LNCaP clone FGC (cell line): ENCODE results near the gene TPSAB1.
"Not testable (repeated sequence)": the region's sequence is repeated elsewhere in the genome, so short reads cannot be mapped to it uniquely, and the experiment has no call there.

Source experiments
- DNase-seq: peaks from one replicate; pipeline ENCODE4 v3.0.0-alpha.2; 2011; ENCODE audit warnings: low read depth
- H3K4me3 ChIP-seq: 2 replicates; pipeline ENCODE4 v1.5.1; 2011; ENCODE audit warnings: mild to moderate bottlenecking, low read depth, low read length, control low read depth
- TF ChIP-seq, protein P1 (sequence below): IDR thresholded peaks from 2 replicates; pipeline ENCODE4 v1.5.1; 2012; ENCODE audit warnings: mild to moderate bottlenecking; ENCODE audit not compliant: control insufficient read depth, insufficient read depth; ENCODE audit errors: extremely low read depth

Gene TPSAB1

DNA sequence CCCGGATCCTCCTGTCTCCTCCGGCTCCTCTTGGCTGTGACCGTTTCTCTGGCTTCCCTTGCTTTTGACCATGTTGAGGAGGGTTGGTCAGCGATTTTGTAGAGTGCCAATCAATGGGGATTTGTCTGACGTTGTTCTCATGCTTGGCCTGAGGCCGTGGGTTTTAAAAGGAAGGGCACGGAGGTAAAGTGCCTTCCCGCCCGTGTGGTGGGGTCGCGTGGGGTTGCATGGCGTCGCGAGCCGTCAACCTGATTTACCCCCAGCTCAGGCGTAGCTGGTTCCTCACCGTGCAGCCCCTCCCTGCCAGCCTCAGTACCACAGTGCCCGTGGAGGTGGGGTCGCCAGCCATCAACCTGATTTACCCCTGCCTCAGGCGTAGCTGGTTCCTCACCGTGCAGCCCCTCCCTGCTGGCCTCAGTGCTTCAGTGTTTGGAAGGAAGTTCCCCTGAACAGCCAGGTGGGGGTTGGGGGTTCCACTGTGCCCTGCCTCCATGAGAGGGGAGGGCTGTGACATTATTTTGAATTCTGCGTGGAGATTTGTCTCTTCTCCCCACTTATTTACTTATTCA is 5.0 kb downstream of the TPSAB1 start:
- no peak for DNase-seq
- H3K4me3 ChIP-seq, result no peak overlapping the region
- TF ChIP-seq, protein P1, sequence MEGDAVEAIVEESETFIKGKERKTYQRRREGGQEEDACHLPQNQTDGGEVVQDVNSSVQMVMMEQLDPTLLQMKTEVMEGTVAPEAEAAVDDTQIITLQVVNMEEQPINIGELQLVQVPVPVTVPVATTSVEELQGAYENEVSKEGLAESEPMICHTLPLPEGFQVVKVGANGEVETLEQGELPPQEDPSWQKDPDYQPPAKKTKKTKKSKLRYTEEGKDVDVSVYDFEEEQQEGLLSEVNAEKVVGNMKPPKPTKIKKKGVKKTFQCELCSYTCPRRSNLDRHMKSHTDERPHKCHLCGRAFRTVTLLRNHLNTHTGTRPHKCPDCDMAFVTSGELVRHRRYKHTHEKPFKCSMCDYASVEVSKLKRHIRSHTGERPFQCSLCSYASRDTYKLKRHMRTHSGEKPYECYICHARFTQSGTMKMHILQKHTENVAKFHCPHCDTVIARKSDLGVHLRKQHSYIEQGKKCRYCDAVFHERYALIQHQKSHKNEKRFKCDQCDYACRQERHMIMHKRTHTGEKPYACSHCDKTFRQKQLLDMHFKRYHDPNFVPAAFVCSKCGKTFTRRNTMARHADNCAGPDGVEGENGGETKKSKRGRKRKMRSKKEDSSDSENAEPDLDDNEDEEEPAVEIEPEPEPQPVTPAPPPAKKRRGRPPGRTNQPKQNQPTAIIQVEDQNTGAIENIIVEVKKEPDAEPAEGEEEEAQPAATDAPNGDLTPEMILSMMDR, result no peak

DNA sequence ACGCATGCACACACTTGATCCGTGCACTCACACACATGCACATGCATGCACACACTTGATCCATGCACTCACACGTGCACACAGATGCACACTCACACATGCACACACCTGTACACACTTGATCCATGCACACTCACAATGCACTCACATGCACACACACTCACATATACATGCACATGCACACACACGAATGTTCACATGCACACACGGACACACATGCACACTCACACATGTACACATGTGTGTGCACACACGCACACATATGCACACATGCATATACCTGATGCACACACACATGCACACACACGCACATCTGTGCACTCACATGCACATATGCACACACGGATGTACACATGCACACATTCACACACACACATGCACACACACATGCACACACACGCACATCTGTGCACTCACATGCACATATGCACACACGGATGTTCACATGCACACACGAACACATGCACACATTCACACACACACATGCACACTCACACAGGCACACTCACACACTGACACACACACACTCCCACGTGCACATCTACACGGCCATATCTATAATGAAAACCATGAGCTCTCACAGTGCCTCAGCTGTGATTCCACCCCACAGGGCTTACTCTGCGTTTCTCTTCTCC is 7.5 kb downstream of the TPSAB1 start:
- DNase-seq, H3K4me3 ChIP-seq: not testable (repeated sequence)

DNA sequence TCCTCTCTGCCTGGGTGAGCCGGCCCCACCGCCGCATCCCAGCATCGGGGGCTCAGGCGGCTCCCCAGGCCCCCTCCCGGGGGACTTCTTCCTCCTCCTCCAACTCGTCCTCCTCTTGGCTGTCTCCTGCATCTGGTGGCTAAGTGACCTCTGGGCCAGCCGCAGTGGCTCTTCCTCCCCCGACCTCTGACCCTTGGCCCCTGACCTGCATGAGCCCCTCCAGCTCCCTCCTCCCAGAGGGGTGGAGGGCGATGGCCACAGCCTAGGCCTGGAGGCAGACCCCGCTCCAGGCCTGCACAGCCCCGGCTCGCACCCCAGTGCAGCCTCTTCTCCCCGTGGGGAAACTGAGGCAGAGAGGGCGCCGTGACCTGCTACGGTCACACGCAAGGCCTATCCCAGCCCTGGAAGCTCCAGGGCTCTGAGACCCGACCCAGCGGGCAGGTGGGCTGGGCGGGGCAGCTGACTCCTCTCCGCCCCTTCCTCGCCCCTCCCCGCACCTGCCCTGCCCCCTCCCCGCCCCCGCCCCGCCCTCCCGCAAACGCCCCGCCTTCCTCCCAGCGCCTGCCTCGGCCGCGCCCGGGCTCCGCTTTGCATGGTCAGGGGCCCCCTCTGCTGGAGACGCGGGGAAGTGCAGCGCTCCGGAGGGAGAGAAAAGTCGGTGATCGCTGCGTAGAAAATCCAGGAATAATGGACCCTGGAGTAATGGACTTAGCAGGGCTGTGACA is 8.7 kb downstream of the TPSAB1 start:
- not testable (repeated sequence) for DNase-seq, H3K4me3 ChIP-seq

DNA sequence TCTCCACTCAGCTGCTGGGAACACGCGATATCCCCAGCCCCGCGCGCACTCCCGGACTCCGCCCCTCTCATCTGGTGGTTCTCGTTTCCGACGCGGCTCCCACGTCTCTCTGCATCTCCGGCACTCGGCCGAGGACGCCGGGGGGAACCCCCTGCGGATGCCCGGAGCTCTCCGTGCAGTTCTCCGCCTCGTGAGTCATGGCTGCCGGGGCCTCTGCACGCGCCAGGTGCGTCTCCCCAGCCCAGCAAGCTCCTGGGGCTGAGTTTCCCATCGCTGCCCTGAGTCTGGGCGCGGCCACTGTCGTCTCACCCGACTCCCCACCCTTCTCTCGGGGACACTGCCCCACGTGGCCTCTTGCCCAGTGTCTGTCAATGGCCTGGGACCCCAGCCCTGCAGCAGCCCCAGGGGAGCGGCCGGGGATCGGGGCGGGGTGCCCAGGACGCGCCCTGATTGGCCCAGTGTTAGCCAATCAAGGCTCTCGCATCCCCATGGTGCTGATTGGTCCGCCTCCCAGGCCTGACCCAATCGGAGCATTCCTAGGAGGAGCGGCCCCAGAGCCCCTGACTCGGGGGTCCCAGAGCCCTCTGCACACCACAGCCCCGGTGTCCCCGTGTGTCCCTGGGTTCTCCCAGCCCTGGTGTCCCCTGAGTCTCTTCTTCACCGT is 13.3 kb downstream of the TPSAB1 start:
- DNase-seq, H3K4me3 ChIP-seq: not testable (repeated sequence)

DNA sequence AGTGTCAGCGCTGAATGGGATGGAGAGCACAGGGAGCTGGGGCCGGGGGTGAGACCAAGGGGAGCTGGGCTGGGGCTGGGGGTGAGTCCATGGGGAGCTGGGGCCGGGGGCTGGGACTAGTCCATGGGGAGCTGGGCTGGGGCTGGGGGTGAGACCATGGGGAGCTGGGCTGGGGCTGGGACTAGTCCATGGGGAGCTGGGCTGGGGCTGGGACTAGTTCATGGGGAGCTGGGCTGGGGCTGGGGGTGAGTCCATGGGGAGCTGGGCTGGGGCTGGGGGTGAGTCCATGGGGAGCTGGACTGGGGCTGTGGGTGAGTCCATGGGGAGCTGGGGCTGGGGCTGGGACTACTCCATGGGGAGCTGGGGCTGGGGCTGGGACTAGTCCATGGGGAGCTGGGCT is 14.3 kb downstream of the TPSAB1 start:
- H3K4me3 ChIP-seq, DNase-seq: not testable (repeated sequence)

DNA sequence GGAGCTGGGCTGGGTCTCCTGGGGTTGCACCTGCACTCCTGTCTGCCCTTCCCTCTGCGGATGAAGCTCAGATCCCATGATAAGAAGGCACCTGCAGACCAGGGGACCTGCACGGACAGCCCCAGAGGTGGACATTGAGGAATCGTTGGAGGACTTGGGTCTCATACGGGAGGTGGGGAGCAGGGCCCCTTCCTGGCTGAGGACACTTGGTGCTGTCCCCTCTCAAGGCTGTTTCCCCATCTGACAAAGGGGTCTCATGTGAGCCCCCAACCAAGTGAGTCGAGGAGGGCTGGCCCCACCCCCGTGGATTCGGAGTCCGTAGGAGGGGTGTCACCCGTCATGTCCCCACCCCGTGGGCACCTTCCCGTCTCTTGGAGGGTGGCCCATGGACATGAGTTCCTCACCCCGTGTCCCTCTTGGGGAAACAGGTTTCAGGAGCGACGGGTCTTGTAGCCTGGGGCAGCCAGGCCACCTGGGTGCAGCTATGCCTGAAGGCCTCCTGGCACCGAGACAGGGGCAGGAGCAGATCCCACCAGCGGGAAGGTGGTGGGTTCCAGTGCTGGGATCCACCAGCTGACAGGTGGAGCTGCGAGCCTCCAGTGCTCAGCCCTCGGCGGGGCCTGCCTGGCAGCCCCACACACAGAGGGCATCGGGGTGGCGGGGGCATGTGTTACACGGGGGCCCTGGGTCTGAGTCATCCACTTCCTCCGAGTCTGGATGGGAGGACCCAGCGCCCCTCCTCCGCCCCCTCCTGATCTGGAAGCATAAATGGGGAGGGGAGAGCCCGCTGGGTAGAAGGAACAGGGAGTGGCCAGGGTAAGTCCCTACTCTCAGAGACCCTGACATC is 15.0 kb downstream of the TPSAB1 start, which contains the start of gene TPSD1:
Gene TPSD1, plus strand, starts transcription at position 794 of the 847 bp plus-strand sequence. CDS start 212 bp downstream, outside the sequence.
- H3K4me3 ChIP-seq, DNase-seq: not testable (repeated sequence)

DNA sequence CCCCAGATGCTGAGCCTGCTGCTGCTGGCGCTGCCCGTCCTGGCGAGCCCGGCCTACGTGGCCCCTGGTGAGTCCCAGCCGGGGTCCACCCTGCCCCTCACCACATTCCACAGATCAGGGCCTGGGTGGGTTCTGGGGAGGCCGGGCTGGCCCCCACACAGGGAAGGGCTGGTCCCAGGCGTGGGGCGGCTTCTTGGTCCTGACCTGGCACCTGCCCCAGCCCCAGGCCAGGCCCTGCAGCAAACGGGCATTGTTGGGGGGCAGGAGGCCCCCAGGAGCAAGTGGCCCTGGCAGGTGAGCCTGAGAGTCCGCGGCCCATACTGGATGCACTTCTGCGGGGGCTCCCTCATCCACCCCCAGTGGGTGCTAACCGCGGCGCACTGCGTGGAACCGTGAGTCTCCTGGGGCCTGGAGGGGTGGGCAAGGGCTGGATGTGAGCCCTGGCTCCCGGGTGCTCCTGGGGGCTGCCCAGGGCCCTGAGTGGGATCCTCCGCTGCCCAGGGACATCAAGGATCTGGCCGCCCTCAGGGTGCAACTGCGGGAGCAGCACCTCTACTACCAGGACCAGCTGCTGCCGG is 15.9 kb downstream of the TPSAB1 start:
- DNase-seq, H3K4me3 ChIP-seq: not testable (repeated sequence)

DNA sequence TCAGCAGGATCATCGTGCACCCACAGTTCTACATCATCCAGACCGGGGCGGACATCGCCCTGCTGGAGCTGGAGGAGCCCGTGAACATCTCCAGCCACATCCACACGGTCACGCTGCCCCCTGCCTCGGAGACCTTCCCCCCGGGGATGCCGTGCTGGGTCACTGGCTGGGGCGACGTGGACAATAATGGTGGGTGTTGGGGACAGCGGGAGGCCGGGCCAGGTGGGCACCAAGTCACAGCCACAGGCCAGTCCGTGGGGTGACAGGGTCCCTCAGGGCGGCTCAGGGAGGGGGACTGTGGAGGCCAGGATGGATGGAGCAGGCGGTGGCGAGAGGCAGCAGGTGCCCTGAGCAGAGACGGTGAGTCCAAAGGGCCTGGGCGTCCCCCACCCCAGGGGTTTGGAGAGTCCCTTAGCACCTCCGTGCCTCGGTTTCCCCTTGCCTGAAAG is 16.4 kb downstream of the TPSAB1 start:
- TF ChIP-seq, protein P1, result no peak
- H3K4me3 ChIP-seq, result no peak overlapping the region
- no peak for DNase-seq

DNA sequence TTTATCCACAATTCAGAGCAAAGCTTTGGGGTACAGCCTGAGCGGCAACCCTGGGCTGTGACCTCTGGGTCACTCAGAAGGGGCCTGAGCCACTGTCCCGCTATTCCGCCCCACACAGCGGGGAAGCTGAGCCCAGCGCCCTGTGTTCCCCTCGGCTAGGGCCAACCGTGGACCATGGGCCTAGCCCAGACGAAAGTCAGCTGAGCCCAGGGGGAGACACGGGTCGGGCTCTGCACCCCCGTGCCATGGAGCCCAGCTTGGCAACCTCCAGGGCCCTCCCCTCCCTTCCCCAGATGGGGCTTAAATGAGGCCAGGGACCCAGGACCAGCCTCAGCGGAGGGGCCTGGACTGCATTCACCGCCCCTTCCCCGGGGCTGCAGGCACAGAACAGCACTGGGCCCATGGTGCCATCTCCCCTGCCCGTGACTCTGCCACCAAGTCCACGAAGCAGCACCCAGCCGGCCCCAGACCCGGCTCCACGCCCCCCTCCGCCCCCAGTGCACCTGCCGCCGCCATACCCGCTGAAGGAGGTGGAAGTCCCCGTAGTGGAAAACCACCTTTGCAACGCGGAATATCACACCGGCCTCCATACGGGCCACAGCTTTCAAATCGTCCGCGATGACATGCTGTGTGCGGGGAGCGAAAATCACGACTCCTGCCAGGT is 17.2 kb downstream of the TPSAB1 start:
- TF ChIP-seq, protein P1, result no peak
- H3K4me3 ChIP-seq, result no peak overlapping the region
- DNase-seq, result no peak
